ENCODE data around the gene LRFN4. TPM values are rescaled to one million over a fixed set of nuclear protein-coding genes. Genes with fewer than 3 reads are reported as not detected.

Gene LRFN4
- 10 to 100 TPM; 30.3 to 43.4 (median 34.6) TPM for total RNA-seq (2021; fragmentation: NEBNext Ultra II Directional; extraction: Animal tissue kit (Norgen Biotek cat#: 25700))
- long read RNA-seq, transcript LRFN4-201 (2 exons, 2,431 nt) = major isoform, 7 of 10 reads
- long read RNA-seq, partial matches to known transcripts = 0 of 10 reads
- long read RNA-seq, other reads (novel, unspliced or antisense) = 3 of 10 reads

DNA sequence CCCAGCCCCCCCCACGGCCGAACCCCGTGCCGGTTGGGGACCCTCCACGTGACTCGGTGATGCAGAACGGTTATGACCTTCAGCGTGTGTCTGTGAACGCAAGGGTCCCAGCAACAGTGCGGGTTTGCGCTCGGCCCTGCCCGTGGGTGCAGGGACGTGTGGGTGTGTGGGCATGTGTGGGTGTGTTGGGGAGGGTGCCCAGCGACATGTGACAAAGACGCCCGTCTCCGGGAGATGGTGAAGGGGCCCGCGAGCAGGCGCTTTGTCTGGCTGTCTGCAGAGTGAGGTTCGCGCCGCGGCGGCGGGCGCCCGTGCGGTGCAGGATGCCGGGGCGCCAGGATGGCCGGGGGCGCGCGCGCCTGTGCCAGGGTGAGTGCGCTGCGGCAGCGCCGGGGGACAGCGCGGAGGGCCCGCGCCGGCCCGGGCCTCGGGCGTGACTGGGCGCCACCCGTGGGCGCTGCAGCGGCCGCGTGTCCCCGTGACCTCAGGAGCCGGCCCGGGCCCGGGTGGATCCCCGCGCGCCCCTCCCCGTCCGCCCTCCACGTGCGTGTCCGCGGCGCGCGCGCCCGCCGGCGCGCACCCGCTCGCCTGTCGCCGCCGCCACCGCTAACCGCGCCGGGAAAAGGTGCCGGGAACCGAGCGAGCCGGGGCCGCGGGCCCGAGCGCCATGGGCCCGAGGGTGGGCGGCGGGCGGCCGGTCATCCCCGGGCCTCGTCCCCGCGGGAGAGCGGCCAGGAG is at the start of gene LRFN4:
TSS of gene LRFN4 (plus strand) at position 569 of the 738 bp plus-strand sequence. CDS start 681 bp downstream, outside the sequence.
- peak within 1 kb of the TSS; percentile 95 for H3K27ac Mint-ChIP-seq
- H3K36me3 Mint-ChIP-seq (ENCODE audit: low read depth) = no peaks in the 10 kb centered on the region

DNA sequence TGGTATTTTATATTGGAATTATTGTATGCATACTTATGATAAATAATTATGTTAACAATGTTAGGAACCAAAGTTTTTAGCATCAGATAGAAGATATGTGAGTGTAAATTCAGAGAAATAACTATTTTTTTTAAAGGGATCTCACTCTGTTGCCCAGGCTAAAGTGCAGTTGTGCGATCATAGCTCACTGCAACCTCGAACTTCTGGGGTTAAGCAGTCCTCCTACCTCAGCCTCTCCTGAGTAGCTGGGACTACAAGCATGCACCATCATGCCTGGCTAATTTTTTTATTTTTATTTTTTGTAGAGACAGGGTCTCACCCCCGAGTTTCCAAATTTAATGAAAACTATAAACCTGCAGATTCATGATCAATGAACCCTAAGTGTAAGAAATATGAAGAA is 47.3 kb upstream of the LRFN4 start:
- no peak overlapping the region for H3K4me3 Mint-ChIP-seq
- no peaks in the 10 kb centered on the region for H3K36me3 Mint-ChIP-seq (ENCODE audit: low read depth)
- H3K27ac Mint-ChIP-seq = no peak overlapping the region
- H3K27me3 Mint-ChIP-seq (ENCODE audit: insufficient read depth) = no peaks in the 10 kb centered on the region
- peaks cover 3% of the 10 kb centered on the region for H3K4me1 Mint-ChIP-seq (ENCODE audit: low read depth)
- no peaks in the 10 kb centered on the region for H3K9me3 Mint-ChIP-seq
- TF ChIP-seq, protein P1, sequence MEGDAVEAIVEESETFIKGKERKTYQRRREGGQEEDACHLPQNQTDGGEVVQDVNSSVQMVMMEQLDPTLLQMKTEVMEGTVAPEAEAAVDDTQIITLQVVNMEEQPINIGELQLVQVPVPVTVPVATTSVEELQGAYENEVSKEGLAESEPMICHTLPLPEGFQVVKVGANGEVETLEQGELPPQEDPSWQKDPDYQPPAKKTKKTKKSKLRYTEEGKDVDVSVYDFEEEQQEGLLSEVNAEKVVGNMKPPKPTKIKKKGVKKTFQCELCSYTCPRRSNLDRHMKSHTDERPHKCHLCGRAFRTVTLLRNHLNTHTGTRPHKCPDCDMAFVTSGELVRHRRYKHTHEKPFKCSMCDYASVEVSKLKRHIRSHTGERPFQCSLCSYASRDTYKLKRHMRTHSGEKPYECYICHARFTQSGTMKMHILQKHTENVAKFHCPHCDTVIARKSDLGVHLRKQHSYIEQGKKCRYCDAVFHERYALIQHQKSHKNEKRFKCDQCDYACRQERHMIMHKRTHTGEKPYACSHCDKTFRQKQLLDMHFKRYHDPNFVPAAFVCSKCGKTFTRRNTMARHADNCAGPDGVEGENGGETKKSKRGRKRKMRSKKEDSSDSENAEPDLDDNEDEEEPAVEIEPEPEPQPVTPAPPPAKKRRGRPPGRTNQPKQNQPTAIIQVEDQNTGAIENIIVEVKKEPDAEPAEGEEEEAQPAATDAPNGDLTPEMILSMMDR (IDR thresholded peaks at IDR 0.05) = no peak
- DNase-seq = no peak

More for the DNA sequence above, at the start of gene LRFN4:
- peak within 1 kb of the TSS; percentile 91 for H3K4me3 Mint-ChIP-seq
- H3K4me1 Mint-ChIP-seq (ENCODE audit: low read depth) = peaks cover 7% of the 10 kb centered on the region
- no peak for DNase-seq
- no peaks in the 10 kb centered on the region; the same call in none of the 2 replicates for H3K27me3 Mint-ChIP-seq (ENCODE audit: insufficient read depth)
- no peaks in the 10 kb centered on the region for H3K9me3 Mint-ChIP-seq
- TF ChIP-seq, protein P1 (IDR thresholded peaks at IDR 0.05) = no peak

DNA sequence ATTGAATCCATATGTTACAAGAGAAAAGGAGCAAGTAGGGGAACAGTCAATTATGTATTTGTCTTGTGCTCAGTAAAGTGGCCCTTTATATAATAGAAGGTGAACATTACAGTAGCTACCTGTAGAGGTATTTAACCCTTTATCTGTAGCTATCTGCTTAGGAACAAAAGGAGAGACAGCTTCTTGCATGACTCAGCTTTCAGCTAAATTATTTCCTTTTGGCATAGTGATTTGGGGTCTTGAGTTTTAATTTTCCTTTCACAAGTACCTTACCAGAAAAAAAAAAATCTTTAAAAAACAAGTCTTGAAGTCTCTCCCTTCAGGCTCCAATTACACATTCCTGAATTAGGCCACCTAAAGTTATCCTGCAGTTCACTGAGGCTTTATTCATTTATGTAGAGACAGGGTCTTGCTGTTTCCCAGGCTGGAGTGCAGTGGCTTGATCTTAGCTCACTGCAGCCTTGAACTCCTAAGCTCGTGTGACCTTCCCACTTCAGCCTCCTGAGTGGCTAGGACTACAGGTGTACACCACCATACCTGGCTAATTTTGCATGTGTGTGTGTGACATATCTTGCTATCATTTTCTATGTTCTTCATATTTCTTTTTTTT is 46.2 kb upstream of the LRFN4 start:
- Mint-ChIP-seq H3K27me3 (ENCODE audit: insufficient read depth) (no peaks in the 10 kb centered on the region), H3K4me3 (no peak overlapping the region), H3K36me3 (ENCODE audit: low read depth) (no peaks in the 10 kb centered on the region), H3K4me1 (ENCODE audit: low read depth) (peaks cover 14% of the 10 kb centered on the region), H3K9me3 (no peaks in the 10 kb centered on the region), H3K27ac (no peak overlapping the region)
- no peak for DNase-seq
- TF ChIP-seq, protein P1 (IDR thresholded peaks at IDR 0.05) = no peak

DNA sequence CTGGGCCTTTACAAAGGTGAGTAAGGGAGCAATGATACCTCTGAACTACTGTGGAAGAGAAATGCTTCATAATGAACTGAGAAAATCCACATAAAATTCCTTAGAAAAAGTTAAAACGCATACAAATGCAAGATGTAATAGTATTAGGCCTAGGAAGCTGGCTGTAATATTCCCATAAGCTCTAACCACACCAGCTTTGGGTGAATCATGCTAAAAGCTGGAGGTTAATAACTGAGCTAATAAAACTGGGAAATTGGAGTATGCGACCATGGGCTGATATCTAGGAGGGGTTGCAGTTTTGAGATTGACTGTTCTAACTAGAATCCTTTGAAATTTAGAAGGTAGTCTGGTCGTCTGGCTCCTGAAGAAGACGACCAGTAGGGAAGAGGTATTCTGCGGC is 42.2 kb upstream of the LRFN4 start:
- no peak overlapping the region for H3K4me3 Mint-ChIP-seq
- H3K36me3 Mint-ChIP-seq (ENCODE audit: low read depth) = no peaks in the 10 kb centered on the region
- H3K27me3 Mint-ChIP-seq (ENCODE audit: insufficient read depth) = no peaks in the 10 kb centered on the region

DNA sequence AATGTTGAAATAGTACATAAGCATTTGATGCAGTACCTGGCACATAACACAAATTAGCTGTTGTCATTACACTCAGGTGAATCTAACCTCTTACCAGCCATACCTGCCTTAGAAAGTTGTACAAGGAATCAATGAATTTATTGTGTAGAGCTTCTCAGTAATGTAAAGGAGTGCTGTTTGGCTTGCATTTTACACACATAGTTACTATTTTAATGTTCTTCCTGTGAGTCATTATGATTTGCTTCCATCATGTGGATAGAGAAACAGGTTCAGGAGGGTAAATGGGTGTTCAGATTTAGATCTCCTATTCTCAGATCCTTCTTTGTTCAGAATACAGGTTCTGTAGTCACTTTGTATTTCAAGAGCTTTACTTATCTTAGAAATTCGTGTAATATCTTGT is 41.2 kb upstream of the LRFN4 start:
- Mint-ChIP-seq H3K36me3 (ENCODE audit: low read depth) (no peaks in the 10 kb centered on the region), H3K27me3 (ENCODE audit: insufficient read depth) (no peaks in the 10 kb centered on the region), H3K4me1 (ENCODE audit: low read depth) (peaks cover 32% of the 10 kb centered on the region), H3K4me3 (no peak overlapping the region), H3K27ac (peak overlapping the region; percentile 22; the same call in 1 of the 2 replicates), H3K9me3 (no peaks in the 10 kb centered on the region)
- DNase-seq = peak; percentile 14
- TF ChIP-seq, protein P1 (IDR thresholded peaks at IDR 0.05) = no peak

More for the DNA sequence above, 42.2 kb upstream of the LRFN4 start:
- peaks cover 26% of the 10 kb centered on the region for H3K4me1 Mint-ChIP-seq (ENCODE audit: low read depth)
- TF ChIP-seq, protein P1 (IDR thresholded peaks at IDR 0.05) = no peak
- H3K27ac Mint-ChIP-seq = no peak overlapping the region
- H3K9me3 Mint-ChIP-seq = no peaks in the 10 kb centered on the region
- DNase-seq = no peak
